OCI-LY3 (cell line): Measurements from ENCODE around the gene OR2B2.

Experiments
- H2AFZ ChIP-seq: fragments of 200-600, 300-600 bp; shearing (Covaris generic); 2 replicates; pipeline ENCODE4 v1.6.0; 2014; ENCODE audit warnings: antibody characterized with exemption, low read depth, low read length
- H3K27ac ChIP-seq: fragments of 200-600, 300-600 bp; sonication (generic); 2 replicates; pipeline ENCODE4 v1.5.1; 2014; ENCODE audit warnings: mild to moderate bottlenecking, low read length, moderate library complexity, mixed read lengths
- H3K27me3 ChIP-seq: fragments of 200-600, 300-600 bp; sonication (generic); 2 replicates; pipeline ENCODE4 v1.6.1; 2014; ENCODE audit warnings: low read depth, low read length, mixed read lengths
- H3K36me3 ChIP-seq: fragments of 200-600, 300-600 bp; sonication (generic); replicated peaks from 2 replicates; pipeline ENCODE3; 2014; ENCODE audit warnings: low read depth, low read length, mixed read lengths
- H3K4me1 ChIP-seq: fragments of 300-600, 200-600 bp; sonication (generic); 2 replicates; pipeline ENCODE4 v1.6.1; 2014; ENCODE audit warnings: low read length, mixed read lengths
- H3K4me2 ChIP-seq: fragments of 200-600, 300-600 bp; sonication (generic); 2 replicates; pipeline ENCODE4 v1.6.1; 2014; ENCODE audit warnings: low read length, mixed read lengths
- H3K4me3 ChIP-seq: fragments of 300-600, 200-600 bp; sonication (generic); 2 replicates; pipeline ENCODE4 v1.5.1; 2014; ENCODE audit warnings: antibody characterized with exemption, mild to moderate bottlenecking, low read length, moderate library complexity
- H3K79me2 ChIP-seq: fragments of 300-600, 200-600 bp; shearing (Covaris generic); 2 replicates; pipeline ENCODE4 v1.6.1; 2014; ENCODE audit warnings: mild to moderate bottlenecking, low read length, mixed read lengths
- H3K9ac ChIP-seq: fragments of 300-600, 200-600 bp; shearing (Covaris generic); 2 replicates; pipeline ENCODE4 v1.6.0; 2014; ENCODE audit warnings: mild to moderate bottlenecking, low read length, moderate library complexity
- H3K9me3 ChIP-seq: fragments of 200-600, 300-600 bp; shearing (Covaris generic); 2 replicates; pipeline ENCODE4 v1.6.1; 2014; ENCODE audit warnings: low read length, mixed read lengths; ENCODE audit not compliant: insufficient read depth
- H4K20me1 ChIP-seq: fragments of 200-600, 300-600 bp; sonication (generic); 2 replicates; pipeline ENCODE4 v1.6.1; 2016; ENCODE audit warnings: low read length, mixed read lengths; ENCODE audit not compliant: insufficient read depth
- EZH2phosphoT487 ChIP-seq: fragments of 200-600 bp; shearing (Covaris generic); IDR thresholded peaks from 2 replicates; pipeline ENCODE4 v1.6.1; 2018; ENCODE audit warnings: antibody characterized with exemption, mixed run types, low read depth
- TF ChIP-seq, protein P1 (sequence below): fragments of 200-600, 300-600 bp; sonication (generic); IDR thresholded peaks from 2 replicates; pipeline ENCODE4 v1.5.1; 2014; ENCODE audit warnings: antibody characterized with exemption, low read length, low read depth

The OR2B2 gene

DNA sequence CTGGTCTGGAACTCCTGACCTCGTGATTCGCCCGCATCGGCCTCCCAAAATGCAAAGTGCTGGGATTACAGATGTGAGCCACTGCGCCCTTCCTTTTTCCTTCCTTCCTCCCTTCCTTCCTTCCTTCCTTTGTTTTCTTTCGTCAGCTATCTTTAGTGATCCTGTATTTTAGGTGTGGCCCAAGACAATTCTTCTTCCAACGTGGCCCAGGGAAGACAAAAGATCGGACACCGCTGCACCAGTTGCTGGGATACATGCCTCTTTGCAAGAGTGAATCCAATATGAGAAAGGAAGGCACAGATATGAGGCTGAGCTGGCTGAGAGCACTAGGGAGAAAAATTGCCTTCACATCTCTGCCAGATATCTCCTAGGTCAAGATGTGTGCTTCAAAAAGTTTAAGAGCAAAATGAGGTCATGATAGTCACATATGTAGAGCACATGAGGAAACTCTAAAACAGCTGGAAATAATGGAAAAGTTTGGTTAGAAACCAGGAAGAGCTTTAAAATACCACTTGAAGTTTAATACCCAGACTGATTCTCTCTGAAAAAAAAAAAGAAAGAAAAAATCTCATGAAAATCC is 41.8 kb downstream of the OR2B2 start:
- H3K79me2 ChIP-seq, result no peaks in the 10 kb centered on the region
- no peaks in the 10 kb centered on the region for H3K4me1 ChIP-seq
- H4K20me1 ChIP-seq, result no peaks in the 10 kb centered on the region
- no peak overlapping the region for H3K27ac ChIP-seq
- no peaks in the 10 kb centered on the region for H3K36me3 ChIP-seq
- no peak overlapping the region for H3K4me3 ChIP-seq
- H3K4me2 ChIP-seq, result no peak overlapping the region
- H3K9me3 ChIP-seq, result peaks cover 31% of the 10 kb centered on the region; the same call in 1 of the 2 replicates
- TF ChIP-seq, protein P1, sequence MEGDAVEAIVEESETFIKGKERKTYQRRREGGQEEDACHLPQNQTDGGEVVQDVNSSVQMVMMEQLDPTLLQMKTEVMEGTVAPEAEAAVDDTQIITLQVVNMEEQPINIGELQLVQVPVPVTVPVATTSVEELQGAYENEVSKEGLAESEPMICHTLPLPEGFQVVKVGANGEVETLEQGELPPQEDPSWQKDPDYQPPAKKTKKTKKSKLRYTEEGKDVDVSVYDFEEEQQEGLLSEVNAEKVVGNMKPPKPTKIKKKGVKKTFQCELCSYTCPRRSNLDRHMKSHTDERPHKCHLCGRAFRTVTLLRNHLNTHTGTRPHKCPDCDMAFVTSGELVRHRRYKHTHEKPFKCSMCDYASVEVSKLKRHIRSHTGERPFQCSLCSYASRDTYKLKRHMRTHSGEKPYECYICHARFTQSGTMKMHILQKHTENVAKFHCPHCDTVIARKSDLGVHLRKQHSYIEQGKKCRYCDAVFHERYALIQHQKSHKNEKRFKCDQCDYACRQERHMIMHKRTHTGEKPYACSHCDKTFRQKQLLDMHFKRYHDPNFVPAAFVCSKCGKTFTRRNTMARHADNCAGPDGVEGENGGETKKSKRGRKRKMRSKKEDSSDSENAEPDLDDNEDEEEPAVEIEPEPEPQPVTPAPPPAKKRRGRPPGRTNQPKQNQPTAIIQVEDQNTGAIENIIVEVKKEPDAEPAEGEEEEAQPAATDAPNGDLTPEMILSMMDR, result no peak
- TF ChIP-seq EZH2phosphoT487, result no peak
- H3K27me3 ChIP-seq, result no peaks in the 10 kb centered on the region
- no peak overlapping the region for H2AFZ ChIP-seq
- no peak overlapping the region for H3K9ac ChIP-seq

DNA sequence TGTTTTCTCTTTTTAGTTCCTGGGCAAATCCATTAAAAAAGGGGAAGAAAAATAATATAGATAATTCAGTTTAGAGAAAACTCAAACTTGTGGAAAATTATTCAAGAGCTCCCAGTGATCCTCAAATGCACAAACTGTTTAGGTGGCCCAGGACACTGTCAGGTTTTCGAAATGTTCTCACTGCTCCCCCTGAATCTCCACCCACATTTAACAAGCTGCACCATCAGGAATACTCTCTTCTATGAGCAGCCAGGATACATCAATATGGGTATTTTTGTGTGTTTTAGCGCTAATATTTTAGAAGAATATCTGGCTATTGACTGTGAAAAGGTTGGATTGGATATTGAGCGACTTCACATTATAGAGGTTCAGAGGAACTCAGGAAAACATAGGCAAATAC is 43.9 kb downstream of the OR2B2 start:
- Histone ChIP-seq H3K4me1 (no peaks in the 10 kb centered on the region), H3K4me3 (no peak overlapping the region), H3K36me3 (no peaks in the 10 kb centered on the region), H4K20me1 (no peaks in the 10 kb centered on the region), H3K9me3 (peaks cover 35% of the 10 kb centered on the region; the same call in 1 of the 2 replicates), H3K27me3 (no peaks in the 10 kb centered on the region), H3K79me2 (no peaks in the 10 kb centered on the region), H3K27ac (no peak overlapping the region), H2AFZ (no peak overlapping the region), H3K9ac (no peak overlapping the region), H3K4me2 (no peak overlapping the region)
- no peak for TF ChIP-seq EZH2phosphoT487
- TF ChIP-seq, protein P1, result no peak

DNA sequence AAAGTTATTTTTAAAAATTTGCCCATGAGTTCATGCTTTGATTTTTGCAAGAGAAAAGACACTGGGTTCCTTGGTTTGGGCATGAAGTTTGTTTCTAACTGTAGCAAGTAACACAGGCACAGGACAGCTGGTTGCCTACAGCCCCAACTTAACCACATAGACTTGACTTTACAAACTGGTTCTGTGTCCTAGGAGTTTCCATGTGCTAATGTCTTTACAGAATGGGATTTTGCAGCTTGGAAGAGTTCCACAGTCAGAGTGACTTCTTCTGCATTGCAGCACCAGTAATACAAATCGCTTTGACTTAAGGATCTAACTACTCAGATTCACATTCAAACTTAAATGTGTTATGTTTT is 44.3 kb downstream of the OR2B2 start:
- no peak for TF ChIP-seq EZH2phosphoT487
- TF ChIP-seq, protein P1, result no peak
- Histone ChIP-seq H3K4me3 (no peak overlapping the region), H2AFZ (no peak overlapping the region), H3K27me3 (no peaks in the 10 kb centered on the region), H3K9ac (no peak overlapping the region), H3K27ac (no peak overlapping the region), H4K20me1 (no peaks in the 10 kb centered on the region), H3K9me3 (peaks cover 31% of the 10 kb centered on the region; the same call in 1 of the 2 replicates), H3K36me3 (no peaks in the 10 kb centered on the region), H3K4me1 (no peaks in the 10 kb centered on the region), H3K4me2 (no peak overlapping the region), H3K79me2 (no peaks in the 10 kb centered on the region)

DNA sequence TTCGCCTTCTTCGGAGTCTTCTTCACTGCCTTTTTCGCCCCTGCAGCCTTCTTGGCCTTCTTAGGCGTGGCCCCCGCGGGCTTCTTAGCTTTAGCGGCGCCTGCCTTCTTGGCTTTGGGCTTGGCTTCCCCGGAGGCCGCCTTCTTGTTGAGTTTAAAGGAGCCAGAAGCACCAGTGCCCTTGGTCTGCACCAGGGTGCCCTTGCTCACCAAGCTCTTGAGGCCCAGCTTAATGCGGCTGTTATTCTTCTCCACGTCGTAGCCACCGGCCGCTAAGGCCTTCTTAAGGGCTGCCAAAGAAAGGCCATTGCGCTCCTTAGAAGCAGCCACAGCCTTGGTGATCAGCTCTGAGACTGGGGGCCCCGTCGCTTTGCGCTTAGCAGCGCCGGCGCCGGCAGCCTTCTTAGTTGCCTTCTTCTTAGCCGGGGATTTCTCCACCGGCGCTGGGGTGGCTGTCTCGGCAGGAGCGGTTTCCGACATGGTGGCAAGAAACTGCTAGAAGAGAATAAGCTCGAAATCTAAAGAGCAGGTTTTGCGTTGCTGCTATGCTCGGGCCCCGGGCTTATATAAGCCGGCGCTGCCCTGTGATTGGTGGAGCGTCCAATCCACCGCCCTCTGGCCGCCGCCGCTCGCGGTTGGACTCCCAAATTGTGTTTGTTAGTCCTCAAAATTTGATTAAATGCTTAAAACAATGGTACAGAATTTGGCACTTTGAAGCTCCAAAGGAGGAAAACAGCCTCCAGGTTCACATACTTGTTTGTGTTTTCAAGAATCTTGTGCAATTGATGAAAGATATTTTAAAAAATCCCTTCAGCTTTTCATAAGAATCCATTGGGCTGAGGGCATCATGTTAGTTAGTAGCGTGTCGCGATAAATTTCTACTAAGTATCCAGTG is 44.9 kb downstream of the OR2B2 start:
- Histone ChIP-seq H3K4me1 (no peaks in the 10 kb centered on the region), H3K4me2 (no peak overlapping the region), H3K27ac (no peak overlapping the region), H3K79me2 (no peaks in the 10 kb centered on the region), H3K9me3 (peaks cover 25% of the 10 kb centered on the region; the same call in 1 of the 2 replicates), H3K36me3 (no peaks in the 10 kb centered on the region), H3K27me3 (no peaks in the 10 kb centered on the region), H4K20me1 (no peaks in the 10 kb centered on the region), H3K4me3 (no peak overlapping the region), H2AFZ (no peak overlapping the region), H3K9ac (no peak overlapping the region)
- TF ChIP-seq, protein P1, result no peak
- TF ChIP-seq EZH2phosphoT487, result no peak
